Measurements from ENCODE around the gene F10.

- TF ChIP-seq, protein P1, sequence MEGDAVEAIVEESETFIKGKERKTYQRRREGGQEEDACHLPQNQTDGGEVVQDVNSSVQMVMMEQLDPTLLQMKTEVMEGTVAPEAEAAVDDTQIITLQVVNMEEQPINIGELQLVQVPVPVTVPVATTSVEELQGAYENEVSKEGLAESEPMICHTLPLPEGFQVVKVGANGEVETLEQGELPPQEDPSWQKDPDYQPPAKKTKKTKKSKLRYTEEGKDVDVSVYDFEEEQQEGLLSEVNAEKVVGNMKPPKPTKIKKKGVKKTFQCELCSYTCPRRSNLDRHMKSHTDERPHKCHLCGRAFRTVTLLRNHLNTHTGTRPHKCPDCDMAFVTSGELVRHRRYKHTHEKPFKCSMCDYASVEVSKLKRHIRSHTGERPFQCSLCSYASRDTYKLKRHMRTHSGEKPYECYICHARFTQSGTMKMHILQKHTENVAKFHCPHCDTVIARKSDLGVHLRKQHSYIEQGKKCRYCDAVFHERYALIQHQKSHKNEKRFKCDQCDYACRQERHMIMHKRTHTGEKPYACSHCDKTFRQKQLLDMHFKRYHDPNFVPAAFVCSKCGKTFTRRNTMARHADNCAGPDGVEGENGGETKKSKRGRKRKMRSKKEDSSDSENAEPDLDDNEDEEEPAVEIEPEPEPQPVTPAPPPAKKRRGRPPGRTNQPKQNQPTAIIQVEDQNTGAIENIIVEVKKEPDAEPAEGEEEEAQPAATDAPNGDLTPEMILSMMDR (conservative IDR thresholded peaks at IDR 0.05; ENCODE audit: low read depth in 2 of 2) = no peak
- no peak for TF ChIP-seq JUNB (IDR thresholded peaks at IDR 0.05; ENCODE audit: unreplicated experiment)
- no peak for TF ChIP-seq REST (IDR thresholded peaks at IDR 0.05; ENCODE audit: unreplicated experiment)
- TF ChIP-seq EZH2 (IDR thresholded peaks at IDR 0.05; ENCODE audit: low read depth, unreplicated experiment) = no peak
- TF ChIP-seq CREB1 (CRISPR knock-in tag; IDR thresholded peaks at IDR 0.05; ENCODE audit: low read depth) = no peak
- no peak for TF ChIP-seq ETS1 (IDR thresholded peaks at IDR 0.05)
- no peak for TF ChIP-seq POLR2AphosphoS5 (IDR thresholded peaks at IDR 0.05; ENCODE audit: low read depth)
- no peak for TF ChIP-seq EZH2phosphoT487 (IDR thresholded peaks at IDR 0.05; ENCODE audit: unreplicated experiment)
- TF ChIP-seq, protein P2, sequence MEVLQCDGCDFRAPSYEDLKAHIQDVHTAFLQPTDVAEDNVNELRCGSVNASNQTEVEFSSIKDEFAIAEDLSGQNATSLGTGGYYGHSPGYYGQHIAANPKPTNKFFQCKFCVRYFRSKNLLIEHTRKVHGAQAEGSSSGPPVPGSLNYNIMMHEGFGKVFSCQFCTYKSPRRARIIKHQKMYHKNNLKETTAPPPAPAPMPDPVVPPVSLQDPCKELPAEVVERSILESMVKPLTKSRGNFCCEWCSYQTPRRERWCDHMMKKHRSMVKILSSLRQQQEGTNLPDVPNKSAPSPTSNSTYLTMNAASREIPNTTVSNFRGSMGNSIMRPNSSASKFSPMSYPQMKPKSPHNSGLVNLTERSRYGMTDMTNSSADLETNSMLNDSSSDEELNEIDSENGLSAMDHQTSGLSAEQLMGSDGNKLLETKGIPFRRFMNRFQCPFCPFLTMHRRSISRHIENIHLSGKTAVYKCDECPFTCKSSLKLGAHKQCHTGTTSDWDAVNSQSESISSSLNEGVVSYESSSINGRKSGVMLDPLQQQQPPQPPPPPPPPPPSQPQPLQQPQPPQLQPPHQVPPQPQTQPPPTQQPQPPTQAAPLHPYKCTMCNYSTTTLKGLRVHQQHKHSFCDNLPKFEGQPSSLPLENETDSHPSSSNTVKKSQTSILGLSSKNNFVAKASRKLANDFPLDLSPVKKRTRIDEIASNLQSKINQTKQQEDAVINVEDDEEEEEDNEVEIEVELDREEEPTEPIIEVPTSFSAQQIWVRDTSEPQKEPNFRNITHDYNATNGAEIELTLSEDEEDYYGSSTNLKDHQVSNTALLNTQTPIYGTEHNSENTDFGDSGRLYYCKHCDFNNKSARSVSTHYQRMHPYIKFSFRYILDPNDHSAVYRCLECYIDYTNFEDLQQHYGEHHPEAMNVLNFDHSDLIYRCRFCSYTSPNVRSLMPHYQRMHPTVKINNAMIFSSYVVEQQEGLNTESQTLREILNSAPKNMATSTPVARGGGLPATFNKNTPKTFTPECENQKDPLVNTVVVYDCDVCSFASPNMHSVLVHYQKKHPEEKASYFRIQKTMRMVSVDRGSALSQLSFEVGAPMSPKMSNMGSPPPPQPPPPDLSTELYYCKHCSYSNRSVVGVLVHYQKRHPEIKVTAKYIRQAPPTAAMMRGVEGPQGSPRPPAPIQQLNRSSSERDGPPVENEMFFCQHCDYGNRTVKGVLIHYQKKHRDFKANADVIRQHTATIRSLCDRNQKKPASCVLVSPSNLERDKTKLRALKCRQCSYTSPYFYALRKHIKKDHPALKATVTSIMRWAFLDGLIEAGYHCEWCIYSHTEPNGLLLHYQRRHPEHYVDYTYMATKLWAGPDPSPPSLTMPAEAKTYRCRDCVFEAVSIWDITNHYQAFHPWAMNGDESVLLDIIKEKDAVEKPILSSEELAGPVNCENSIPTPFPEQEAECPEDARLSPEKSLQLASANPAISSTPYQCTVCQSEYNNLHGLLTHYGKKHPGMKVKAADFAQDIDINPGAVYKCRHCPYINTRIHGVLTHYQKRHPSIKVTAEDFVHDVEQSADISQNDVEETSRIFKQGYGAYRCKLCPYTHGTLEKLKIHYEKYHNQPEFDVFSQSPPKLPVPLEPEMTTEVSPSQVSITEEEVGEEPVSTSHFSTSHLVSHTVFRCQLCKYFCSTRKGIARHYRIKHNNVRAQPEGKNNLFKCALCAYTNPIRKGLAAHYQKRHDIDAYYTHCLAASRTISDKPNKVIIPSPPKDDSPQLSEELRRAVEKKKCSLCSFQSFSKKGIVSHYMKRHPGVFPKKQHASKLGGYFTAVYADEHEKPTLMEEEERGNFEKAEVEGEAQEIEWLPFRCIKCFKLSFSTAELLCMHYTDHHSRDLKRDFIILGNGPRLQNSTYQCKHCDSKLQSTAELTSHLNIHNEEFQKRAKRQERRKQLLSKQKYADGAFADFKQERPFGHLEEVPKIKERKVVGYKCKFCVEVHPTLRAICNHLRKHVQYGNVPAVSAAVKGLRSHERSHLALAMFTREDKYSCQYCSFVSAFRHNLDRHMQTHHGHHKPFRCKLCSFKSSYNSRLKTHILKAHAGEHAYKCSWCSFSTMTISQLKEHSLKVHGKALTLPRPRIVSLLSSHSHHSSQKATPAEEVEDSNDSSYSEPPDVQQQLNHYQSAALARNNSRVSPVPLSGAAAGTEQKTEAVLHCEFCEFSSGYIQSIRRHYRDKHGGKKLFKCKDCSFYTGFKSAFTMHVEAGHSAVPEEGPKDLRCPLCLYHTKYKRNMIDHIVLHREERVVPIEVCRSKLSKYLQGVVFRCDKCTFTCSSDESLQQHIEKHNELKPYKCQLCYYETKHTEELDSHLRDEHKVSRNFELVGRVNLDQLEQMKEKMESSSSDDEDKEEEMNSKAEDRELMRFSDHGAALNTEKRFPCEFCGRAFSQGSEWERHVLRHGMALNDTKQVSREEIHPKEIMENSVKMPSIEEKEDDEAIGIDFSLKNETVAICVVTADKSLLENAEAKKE (CRISPR knock-in tag; IDR thresholded peaks at IDR 0.05) = no peak
- TF ChIP-seq NANOG (IDR thresholded peaks at IDR 0.05; ENCODE audit: borderline replicate concordance) = no peak
- no peak for TF ChIP-seq ZNF114 (CRISPR knock-in tag; IDR thresholded peaks at IDR 0.05)
- TF ChIP-seq ZNF331 (CRISPR knock-in tag; IDR thresholded peaks at IDR 0.05; ENCODE audit: low read depth) = no peak
- TF ChIP-seq STAT1 (IDR thresholded peaks at IDR 0.05; ENCODE audit: unreplicated experiment) = no peak
These were observed 42.2 kb upstream of the F10 start for GRCh38 chr13:113080361-113080831.

Data from GM23338 (cell line).